Kasumi-1 (cell line): ENCODE results near the gene OR9A2.
"Not testable (repeated sequence)": the region's sequence is repeated elsewhere in the genome, so short reads cannot be mapped to it uniquely, and the experiment has no call there.

Experiments used
- DNase-seq, 2 experiments: peaks; one replicate each; lab custom pipeline; 2025; lab: John Stamatoyannopoulos, UW

Gene OR9A2

DNA sequence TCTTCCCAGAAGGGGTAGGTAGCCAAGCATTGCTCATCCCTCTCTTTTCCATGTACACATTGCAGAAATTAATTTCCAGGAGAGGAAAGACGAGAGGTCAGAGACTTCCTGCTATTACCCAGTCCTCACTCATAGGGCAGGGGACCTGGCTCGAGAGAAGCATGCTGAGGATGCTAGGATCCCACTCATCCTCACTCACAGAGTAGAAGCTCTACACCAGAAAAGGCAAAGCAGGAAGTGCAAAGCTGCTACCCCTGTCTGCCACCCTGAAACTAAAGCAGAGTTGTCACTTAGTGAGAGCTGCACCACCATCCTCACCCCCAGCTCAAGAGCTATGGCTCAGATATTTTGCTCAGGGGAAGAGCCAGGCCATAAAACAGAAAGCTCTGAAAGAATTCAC, 9.9 kb downstream of the OR9A2 start:
- DNase-seq: no peak

- no peak for DNase-seq
These were observed 10.9 kb downstream of the OR9A2 start for GRCh38 chr7:143015926-143016490.

DNA sequence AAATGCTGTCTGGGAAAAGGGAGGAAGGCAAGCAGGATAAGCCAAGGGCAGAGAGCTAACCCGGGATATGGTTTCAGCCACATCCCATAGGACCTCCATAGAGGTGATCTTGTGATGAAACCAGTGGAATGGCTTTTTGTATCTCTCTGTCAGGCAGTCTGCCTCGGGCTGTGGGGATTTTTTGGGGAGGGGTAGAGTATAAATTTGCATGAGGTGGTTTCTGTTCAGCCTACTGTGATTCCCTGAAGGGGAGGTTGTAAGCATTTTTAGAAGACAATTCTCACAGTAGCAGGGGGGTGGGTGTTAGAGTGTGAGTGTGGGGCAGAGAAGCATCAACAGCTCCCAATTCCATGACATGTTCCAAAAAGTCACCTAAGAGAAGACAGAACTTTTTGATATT, 11.8 kb downstream of the OR9A2 start:
- no peak for DNase-seq

DNA sequence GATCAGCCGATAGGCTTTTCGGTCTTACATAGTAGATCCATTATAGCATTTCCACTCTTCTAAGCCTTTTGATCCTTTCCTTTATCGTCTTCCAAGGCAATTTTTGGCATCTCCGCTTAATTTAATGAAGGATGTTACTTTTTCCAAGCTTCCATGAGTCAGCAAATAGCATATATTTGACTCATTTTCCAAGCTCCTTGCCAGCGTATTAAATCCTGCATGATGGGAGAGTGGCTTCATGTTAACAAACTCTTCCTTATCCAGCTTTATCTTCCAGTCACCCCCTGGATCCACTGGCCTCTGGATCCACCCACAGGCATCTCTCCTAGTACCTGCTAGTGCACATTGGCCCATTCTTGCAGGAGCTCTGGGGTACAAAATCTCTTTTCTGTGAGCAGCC, 13.0 kb downstream of the OR9A2 start:
- no peak for DNase-seq

- DNase-seq: no peak
These were observed 13.5 kb downstream of the OR9A2 start for GRCh38 chr7:143013473-143013872.

DNA sequence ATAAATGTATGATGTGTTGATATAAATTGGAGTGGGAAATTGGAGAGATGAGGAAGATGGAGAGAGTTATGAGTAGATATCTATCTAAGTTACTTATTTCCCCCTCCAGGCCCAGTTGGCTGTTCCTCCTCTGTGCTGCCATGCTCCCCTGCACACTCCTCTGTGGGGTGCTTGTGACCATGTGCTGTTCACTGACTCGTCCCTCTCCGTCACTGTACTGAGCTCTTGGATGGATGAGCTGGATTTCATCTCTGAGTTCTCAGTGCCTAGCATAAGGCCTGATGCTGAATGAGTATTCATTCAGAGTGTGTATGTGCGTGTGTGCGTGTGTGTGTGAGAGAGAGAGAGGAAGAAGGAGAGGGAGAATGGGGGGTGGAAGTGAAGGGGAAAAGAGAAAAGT, 14.5 kb downstream of the OR9A2 start:
- DNase-seq: no peak

- DNase-seq: no peak
These were observed 14.9 kb downstream of the OR9A2 start for GRCh38 chr7:143012001-143012400.

DNA sequence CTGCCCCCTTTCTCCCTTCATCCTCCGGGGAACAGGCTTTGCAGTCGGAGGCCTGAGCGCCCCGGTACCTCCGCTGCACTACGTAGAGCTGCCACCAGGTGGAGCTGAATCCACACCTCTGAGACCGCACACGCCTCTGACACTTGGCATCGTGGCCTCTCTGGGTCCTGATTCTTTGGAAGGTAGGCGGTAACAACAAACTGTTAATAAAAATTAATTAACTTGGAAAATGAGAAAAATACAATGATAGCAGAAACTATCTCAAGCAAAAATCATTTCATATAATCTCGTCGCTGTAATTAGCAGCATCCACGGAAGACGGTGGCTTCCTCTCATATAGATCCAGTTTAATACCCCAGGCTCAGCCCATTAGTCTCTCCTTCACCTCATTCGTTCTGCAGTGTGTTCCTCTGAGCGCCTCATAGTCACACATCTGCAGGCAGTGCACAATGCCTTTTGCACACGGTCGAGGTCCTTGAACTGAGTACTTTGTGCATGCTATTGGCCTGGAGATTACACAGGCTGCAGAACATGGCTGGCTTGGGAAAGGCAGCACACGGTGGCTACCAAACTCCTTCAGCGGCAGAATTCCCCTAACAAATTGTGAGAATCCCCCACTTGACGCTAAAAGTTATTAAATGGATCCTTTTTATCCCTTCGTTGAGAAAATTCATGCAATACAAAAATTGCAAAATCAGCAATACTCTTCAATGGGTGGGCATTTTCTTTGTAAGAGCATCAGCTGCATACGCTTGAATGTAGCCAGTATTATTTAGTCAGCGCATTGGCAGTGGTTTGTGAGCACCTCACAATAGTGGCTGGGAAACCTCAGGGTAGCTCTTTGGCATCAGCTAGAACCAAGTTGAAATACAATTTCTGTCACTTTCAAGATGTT, 18.7 kb downstream of the OR9A2 start:
- DNase-seq: peak; percentile 74 to 76

DNA sequence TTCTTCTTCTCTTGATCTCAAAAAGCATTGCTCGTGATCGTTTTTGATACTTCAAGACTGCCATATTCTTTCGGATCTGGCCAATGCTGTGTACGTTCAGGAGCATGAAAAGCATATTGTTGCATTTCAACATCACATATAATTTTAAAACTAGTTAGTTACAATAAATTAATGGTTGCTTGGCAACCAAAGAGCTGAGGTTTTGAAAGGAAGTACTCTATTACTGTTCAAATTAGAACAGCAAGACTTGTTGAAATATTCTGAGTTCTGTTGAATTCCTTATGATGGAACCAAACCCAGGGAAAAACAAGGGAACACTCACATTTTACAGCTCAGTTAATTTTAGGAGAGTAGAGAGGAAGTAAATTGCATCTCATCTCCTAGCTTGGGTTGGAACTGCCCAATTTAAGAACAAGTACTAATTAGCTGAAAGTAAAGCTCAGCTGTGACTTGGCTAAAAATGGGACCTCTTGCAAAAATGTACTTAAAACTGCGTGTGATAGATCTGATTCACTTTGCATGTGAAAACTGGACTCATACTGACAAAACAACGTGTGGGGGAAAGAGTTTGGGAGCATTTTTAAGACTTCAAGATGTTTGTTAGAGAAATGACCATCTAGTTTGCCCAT, 21.2 kb downstream of the OR9A2 start:
- no peak for DNase-seq

DNA sequence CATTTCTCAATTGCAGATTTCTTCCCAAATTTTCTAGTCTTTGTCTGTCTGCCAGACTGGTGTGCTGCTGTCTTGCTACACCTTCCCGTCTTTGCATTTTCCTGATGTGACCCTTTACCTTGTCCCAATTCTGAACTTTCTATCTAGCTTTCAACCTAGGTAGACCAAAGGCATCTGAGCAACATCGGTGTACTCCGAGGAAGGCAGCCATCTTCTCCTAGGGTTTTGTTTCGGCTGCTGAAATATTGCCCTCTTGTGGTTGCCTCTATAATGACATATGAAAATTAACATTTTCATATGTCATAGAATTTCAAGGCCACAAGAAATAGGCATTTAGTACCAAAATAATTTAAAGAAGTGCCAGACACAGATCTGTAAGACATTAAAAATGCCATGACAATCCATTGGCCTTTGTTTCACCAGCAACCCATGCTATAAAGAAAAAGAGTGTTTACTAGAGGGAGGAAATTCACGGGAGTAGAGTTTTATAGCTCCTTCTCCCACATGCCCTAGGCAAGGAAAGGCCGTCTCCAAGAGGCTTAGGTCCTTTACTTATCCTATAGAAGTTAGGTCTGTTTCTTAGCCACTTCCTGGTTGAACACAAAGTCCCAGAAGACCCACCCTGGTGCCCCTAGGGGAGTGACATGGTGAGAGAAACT, 23.4 kb downstream of the OR9A2 start:
- peak; percentile 75 to 83 for DNase-seq

GRCh38 chr7:143002898-143003297, 24.0 kb downstream of the OR9A2 start:
- DNase-seq: no peak

DNA sequence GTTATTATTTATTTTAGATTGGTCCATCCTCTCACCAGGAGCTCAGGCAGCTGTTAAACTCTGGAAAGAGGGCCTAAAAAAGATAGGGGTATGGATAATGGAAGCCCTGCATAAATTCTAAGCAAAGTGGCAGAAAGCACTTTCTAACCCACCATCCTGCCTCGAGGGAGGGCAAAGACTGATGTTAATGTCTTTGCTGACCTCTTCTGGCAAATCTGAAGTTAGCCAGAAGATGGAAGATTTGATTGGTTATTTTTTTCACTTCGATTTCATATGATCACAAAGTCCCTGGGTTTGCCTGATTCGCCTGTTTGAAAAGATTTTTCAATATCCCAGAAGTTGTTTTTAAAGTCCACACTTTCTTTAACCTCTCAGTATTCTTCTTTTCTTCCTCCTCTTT, 24.8 kb downstream of the OR9A2 start:
- DNase-seq: peak; percentile 59 to 65

- DNase-seq: no peak
These were observed 26.3 kb downstream of the OR9A2 start for GRCh38 chr7:143000648-143001047.

DNA sequence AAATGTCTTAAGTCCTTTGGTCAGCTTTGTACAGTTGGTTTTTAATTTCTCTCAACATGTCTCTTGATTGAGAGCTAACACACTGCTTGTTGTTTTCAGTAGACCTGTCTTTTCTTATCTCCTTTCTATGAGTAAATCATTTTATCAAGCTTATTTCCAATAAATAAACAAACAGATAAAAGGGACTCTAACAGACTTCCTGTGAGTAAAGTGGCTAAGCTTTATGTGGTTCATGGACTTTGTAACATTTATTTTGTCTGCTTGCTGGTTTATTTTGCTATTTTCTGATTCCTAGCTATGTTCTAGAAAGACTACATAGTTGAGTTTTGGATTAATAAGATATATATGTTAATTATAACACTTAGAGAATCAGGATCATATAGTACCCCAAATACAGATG, 27.1 kb downstream of the OR9A2 start:
- DNase-seq: no peak

DNA sequence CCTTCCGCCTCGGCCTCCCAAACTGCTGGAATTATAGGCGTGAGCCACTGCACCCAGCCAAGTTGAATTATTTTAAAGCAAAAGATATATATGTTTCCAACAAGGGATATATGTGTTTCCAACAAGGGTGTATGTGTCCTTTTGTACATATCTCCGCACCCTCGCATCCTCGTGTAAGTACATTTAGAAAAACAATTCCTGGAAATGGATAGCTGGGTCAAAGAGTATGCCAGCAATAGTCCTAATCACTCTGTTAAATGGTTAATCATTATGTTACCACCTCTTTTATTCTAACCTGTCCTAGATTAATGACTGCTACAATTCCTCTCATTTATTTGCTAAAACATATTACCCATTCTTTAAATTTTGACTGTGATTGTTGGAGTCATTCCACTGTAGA, 28.0 kb downstream of the OR9A2 start:
- DNase-seq: no peak

DNA sequence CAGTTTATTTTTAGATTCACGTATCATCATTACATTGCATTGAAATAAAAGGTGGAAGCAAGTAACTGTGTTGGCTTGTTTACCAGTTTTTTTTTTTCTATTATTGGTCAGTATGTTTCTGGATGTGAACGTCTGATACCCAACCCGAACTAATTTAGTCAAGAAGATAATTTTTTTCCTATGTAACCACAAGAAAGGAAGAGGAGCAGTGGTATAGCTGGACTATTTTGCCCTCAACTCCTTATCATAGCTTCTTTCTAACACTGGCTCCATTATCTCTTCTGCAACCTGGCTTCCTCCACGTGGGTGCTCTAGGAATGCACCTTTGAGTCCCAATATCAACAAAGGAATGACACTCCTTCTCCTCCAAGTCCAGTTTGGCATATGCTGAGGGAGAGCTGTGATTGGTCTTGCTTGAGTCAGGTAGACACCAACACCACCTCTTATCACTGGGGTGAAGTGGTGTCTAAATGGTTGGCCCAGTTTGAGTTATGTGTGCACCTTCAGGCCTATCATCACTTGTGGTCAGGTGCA, 29.4 kb downstream of the OR9A2 start:
- no peak for DNase-seq

GRCh38 chr7:142992427-142992826, 34.5 kb downstream of the OR9A2 start:
- no peak for DNase-seq

DNA sequence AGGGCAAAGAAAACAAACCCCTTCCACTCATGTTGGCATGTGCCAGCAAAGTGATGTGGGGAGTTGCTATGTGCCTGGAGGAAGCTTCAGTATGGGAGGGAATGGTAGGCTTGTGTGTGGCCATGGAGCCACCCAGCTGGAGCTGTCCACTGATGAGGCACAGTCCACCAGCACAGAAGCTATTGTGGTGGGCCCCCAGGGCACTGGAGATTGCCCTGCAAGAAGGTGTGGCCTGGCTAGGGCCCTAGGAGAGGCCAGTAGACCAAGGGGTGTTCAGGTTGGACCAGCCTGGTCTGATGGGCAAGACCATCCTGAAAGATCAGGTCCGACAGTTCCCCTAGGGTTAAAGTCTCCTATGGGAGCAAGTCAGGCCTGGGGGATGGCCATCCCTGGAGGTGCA, 42.6 kb downstream of the OR9A2 start:
- DNase-seq: no peak

DNA sequence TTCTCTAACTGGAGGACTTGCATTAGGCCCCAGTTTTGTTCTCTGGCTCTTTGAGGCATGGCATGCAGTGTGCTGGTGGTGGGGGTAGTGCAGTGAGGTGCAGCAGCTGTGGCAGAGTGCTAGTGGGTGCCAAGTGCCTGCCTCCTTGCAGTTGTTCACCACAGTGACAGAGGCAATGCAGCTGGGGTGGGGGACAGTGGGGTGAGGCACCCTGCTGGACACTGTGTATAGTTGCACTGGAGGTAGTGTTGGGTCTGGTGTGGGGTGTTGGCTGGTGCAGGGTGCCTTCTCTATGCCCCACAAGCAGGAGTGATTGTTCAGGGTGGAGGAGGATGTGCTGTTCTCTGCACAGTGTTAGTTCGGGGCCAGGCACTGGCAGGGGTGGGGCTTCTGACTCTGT, 43.1 kb downstream of the OR9A2 start:
- DNase-seq: no peak

GRCh38 chr7:142978402-142978801, 48.5 kb downstream of the OR9A2 start:
- DNase-seq: not testable (repeated sequence)
